Subcutaneous preadipocyte (primary cell): ENCODE measurements around the gene STK17B. TPM values are rescaled to one million over a fixed set of nuclear protein-coding genes. Genes with fewer than 3 reads are reported as not detected.

Source experiments
- total RNA-seq: library from RNA; depleted of rRNA; stranded (reverse); fragments of >200 nt; gene quantifications from 2 replicates; pipeline ENCODE4 v1.2.3, GENCODE V29; 2012

STK17B gene
- 19.8 and 38.3 TPM in 2 replicates for total RNA-seq

GRCh38 chr2:196171248-196171871, at the start of gene STK17B:
STK17B (minus strand) TSS chr2:196171578; CDS start chr2:196163383, 8,195 bp downstream.

Other genes starting within 250 kb of the STK17B start
- 0.39 and 0.73 TPM in 2 replicates for gene DNAH7, start 102.7 kb downstream of the STK17B start, total RNA-seq